ENCODE measurements around the gene NTSR2.

The NTSR2 gene

GRCh38 chr2:11699686-11700670 is 30.0 kb upstream of the NTSR2 start:
- DNase-seq (ENCODE audit: low read depth in 2 of 2): no peak

- DNase-seq (ENCODE audit: low read depth in 2 of 2): no peak
Observed at GRCh38 chr2:11698009-11698922, 28.3 kb upstream of the NTSR2 start.

DNA sequence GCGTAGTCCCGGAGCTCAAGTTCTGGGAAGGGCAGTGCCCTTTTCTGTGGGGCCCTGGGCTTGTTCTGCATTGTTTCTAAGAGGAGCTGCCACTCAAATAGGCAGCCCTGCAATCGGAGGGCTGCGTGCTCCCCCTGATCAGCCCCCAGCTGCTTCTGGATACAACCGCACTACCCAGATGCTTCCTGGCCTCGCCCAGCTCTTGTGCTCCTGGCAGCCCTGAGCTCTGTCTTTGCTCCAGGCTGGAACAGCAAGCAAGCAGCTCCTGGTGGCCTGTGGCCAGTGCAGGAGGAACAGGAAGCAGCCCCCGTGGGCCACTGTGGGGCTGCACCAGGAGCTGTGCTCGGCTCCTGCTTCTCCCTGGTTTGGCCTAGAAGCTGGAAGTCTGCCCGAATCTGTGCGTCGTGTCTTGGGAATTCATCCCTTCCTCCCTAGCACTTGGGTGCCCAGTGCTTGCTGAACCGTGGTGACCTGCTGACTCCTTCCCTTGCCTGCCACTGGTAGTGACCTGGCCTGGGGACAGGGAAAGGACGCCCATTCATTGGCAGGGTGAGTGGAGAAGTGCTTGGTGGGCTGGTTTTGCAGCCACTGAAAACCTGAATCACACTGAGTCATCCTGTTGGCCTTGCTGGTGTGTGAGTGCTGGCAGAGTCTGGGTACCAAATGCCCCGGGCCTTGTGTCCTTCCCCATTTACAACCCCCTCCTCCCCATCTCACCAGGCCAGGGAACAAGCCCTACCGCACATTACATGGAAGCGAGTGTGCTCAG is 27.3 kb upstream of the NTSR2 start:
- no peak for DNase-seq (ENCODE audit: low read depth in 2 of 2)

DNA sequence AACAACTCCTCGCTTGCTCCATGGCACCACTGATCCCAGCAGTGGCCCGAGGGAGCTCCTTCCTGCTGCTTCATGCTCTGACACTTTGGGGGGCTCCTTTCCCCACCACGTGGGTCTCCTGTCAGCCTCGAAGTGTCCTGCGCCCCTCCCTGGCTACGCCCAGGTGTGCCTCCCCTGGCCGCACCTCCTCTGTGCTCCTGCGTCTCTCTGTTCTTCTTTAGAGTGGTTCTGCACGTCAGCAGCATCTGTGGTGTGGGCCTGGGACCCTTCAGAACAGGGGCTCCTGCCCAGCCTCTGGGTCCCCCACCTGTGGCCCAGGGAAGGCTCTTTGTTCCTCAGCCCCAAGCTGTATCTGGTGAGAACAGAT is 26.7 kb upstream of the NTSR2 start:
- no peak for DNase-seq (ENCODE audit: low read depth in 2 of 2)

- no peak for DNase-seq (ENCODE audit: low read depth in 2 of 2)
Observed at GRCh38 chr2:11695576-11695975, 25.6 kb upstream of the NTSR2 start.

DNA sequence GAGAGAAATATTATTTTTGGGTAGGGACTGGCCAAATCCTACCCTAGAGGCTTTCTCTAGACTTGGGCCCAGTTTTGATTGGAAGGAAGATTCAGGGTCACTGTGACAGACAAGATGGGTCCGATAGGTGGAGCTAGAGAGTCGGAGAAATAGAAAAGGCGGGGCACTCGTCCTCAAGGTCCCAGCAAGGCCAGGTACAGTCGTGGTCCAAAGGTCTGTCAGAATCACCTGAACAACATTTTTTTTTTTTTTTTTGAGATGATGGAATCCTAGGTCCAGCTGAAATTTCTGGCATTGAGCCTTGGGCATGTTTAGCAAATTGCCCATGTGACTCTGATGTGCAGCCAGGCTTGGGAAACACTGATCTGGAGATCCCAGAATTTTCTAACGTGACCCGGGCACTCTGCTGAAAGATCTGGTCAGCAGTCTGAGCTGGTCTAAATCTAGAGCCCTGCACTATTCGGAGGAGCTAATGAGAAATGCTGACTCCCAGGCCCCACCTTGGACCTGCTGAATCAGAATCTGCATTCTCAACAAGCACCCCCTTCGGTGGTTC is 23.0 kb upstream of the NTSR2 start:
- peak; percentile 38 to 62 for DNase-seq (ENCODE audit: low read depth in 2 of 2)

DNA sequence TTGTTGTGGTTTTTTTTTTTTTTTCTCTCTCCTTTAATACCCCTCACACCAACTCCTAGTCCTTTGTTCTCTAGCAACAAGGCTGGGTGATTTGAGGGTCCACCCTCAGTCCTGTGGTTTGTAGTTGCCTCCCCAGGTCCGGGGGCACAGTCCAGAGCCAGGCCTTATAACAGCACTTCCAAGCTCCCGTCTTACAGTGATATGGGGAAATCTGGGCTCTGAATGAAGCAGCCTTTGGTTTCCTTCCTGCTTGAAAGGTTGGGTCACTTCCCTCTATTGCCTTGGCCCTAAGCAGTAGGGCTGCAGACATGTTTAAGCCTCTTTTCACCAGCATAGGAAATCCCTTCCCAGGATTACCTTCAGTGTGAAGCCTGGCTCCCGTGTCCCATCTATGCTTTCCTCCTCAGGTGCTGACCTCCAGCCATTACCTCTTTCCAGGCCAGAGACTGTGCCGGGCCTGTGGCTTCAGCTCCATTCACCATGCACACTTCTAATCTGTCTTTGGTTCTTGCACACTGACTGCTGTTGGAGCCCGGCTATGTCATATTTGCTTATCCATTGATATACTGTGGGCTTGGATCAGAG is 21.2 kb upstream of the NTSR2 start:
- DNase-seq (ENCODE audit: low read depth in 2 of 2): no peak

DNA sequence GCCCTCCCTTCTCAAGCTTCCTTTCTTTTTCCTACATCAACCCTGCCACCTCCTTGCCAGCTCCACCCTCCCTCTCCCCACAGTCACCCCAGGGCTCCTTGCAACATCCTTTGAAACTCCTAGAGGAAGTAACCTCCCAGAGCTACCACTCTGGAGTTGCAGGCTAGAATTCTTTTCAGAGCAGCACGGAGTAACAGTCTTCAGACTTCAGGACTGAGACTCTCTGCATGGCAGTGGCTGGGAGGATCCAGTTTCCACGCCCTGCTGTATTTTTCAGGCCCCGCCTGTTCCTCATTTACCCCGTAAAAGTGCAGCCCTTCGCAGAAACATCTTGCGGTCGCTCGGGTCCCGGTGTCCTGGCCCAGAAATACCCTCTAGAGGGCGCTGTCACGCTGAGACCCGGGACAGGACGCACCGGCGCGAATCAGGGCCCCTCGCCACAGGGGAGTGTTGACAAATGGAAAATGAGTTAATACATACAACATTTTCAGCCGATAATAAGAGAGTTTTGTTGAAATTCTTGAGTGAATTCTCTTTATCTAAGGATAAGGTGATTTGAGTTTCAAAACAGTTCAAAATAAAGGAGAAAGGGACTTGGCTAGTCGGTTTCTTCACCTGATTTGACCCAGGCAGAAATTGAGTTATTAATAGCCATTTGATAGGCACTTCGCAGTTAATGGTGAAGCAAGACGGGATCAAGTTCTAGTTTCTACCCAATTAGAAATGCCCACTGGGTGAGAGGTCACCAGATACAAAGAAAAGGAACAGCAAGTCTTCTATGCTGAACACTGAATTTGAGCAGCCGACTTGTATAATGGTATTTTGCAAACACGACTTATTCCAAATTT is 18.5 kb upstream of the NTSR2 start:
- peak; percentile 75 to 80 for DNase-seq (ENCODE audit: low read depth in 2 of 2)

DNA sequence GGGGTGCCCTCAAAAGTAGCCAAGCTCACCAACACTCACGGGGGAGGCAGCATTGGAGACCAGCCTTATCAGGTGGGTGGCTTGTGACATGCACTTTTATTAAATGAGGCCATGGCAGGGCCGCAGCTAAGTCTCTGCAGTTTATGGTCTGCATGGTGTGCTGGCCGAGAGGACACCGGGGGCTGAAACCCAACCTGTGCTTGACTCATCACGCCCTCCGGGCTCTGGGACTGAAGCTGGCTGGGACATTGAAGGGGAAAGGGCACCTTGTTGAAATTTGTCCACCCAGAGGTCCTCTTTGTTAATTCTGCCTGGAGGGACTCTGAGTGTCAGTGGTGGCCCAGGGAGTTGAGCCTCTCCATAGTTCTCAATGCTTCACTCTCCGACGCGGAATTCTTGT is 17.7 kb upstream of the NTSR2 start:
- no peak for DNase-seq (ENCODE audit: low read depth in 2 of 2)

DNA sequence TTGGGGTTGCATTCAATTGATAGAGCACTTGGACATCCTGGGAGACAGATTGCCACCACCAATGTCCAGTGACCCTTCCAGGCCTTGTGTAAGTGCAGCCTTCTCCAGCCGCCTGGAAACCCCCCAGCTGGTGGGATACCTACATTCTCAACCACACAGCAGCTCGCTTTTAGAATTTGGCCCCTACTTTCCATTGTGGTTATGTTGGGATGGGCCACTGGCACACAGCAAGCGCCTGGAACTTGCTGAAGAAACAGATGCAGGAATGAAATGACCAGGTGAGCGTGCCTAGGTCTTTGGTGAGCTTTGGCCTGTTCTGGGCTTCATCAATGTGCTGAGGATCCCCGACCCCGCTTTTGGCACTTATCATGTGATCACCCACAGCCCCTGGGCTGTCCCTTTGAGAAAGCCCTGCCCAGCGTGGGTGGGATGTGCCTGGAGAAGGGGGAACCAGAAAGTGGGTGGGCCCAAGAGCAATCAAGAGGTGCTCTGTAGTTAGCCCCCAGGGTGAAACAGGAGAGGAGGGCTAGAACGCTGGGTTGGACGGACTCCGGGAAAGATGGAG is 16.0 kb upstream of the NTSR2 start:
- no peak for DNase-seq (ENCODE audit: low read depth in 2 of 2)

DNA sequence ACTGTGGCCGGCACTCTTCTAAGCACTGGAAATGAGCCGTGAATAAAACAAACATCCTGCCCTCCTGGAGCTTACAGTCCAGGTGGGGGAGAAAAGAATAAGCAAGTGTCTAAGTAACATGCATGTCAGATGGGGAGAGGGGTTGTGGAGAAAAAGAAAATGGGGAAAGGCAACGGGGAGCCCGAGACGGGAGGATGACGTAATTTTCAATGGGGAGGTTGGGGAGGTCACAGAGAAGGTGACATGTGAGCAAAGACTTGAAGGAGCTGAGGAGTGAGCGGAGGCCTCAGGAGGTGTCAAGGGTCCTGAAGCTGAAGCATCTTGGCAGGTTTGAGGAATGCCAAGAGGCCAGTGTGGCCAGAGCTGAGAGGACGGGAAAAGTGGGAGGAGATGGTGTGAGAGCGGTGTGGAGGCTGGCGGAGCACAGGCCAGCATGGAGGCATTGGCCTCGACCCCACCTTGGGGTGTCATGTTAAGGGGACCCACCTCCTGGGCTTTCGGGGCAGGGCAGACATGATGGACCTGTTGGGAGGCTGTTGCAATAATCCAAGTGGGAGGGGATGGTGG is 15.0 kb upstream of the NTSR2 start:
- no peak for DNase-seq (ENCODE audit: low read depth in 2 of 2)

- no peak for DNase-seq (ENCODE audit: low read depth in 2 of 2)
Observed at GRCh38 chr2:11683966-11684365, 14.0 kb upstream of the NTSR2 start.

- DNase-seq (ENCODE audit: low read depth in 2 of 2): no peak
Observed at GRCh38 chr2:11683476-11683875, 13.5 kb upstream of the NTSR2 start.

GRCh38 chr2:11682590-11682915 is 12.6 kb upstream of the NTSR2 start:
- no peak for DNase-seq (ENCODE audit: low read depth in 2 of 2)

GRCh38 chr2:11681722-11682589 is 12.0 kb upstream of the NTSR2 start:
- DNase-seq (ENCODE audit: low read depth in 2 of 2): peak; percentile 31 to 51

DNA sequence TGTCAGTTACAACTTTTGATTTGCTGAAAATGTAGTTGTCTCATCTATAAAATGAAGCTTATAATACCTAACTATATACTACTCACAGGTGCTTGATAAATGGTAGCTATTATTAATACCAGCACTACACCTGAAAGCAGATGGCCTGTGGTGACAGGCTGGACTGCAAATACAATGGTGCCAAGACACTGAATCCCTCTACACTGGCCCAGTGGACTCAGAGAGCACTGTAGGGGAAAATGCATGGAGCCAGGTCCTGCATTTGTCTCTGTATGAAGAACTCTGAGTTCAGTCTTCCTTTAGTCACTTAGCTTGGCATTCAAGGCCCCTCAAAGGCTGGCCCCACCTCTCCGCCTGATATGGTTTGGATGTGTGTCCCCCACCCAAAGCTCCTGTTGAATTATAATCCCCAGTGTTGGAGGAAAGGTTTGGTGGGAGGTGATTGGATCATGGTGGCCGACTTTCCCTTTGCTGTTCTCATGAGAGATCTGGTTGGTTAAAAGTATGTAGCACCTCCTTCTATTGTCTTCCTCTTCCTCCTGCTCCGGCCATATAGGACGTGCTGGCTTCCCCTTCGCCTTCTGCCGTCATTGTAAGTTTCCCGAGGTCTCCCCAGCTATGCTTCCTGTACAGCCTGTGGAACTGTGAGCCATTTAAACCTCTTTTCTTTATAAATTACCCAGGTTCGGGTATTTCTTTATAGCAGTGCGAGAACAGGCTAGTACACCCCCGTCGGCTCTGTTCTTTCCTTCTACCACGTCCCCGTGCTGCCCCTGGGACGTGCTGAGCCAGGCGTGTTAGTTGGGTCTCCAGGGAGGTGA is 11.1 kb upstream of the NTSR2 start:
- DNase-seq (ENCODE audit: low read depth in 2 of 2): no peak

- DNase-seq (ENCODE audit: low read depth in 2 of 2): no peak
Observed at GRCh38 chr2:11680182-11680900, 10.3 kb upstream of the NTSR2 start.

Data from activated CD4-positive, alpha-beta T cell treated with anti-CD3 and anti-CD28 coated beads for 24 hours (primary cell).